ENCODE measurements around the gene PVALB. TPM values are rescaled to one million over a fixed set of nuclear protein-coding genes. Genes with fewer than 3 reads are reported as not detected.

The PVALB gene
- total RNA-seq, 2 experiments from 2014 or later, result not detected

DNA sequence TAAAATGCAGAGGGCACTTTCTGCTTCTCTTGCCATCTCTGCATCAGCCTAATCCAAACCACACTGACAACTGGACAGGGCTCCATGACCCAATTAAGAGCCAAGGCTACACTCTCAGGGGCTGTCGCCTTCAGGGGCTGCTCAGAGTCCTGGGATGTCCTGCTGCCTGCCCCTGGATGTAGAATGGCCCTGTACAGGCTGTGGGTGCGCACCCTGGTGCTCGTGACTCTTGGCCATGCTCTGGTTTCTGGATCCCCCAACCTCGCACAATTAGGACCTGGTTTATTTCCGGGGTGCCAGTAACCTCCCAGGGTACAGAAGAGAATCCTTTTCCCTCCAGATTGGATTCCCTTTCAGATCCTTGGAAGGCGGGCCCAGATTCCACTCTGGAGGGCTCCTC is 52.2 kb downstream of the PVALB start:
- H3K27me3 Mint-ChIP-seq, result no peaks in the 10 kb centered on the region
- H3K4me1 Mint-ChIP-seq, result no peaks in the 10 kb centered on the region
- no peaks in the 10 kb centered on the region for H3K36me3 Mint-ChIP-seq (ENCODE audit: low read depth)
- H3K4me3 Mint-ChIP-seq, result no peak overlapping the region
- no peaks in the 10 kb centered on the region for H3K9me3 Mint-ChIP-seq
- H3K27ac Mint-ChIP-seq, result no peak overlapping the region
- DNase-seq, result no peak
- ChIA-PET CTCF (interaction anchor here (2.2 kb wide), 1 partner anchor 11 kb away, joined by 6 read pairs; the partner anchor contains the start of gene IFT27), POLR2A (no interaction called here)

DNA sequence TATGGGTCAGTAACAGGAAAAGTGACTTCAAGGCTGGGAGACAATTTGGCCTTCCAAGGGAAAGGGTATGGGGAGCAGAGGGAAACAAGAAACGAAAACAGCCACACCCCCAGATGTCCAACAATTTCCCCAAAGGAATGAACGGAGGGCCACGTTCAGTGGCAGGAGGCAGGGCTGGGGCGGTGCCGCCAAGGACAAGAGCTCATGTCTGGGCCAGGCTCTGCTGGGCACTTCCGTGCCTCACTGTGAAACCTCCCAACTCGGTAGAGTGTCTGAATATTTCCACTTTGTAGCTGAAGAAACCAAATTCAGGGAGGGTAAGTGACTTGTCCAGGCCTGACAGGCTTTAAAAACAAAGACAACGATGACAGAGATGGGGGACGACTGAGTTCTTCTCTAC is 52.8 kb downstream of the PVALB start:
- POLR2A ChIA-PET, result no interaction called here

DNA sequence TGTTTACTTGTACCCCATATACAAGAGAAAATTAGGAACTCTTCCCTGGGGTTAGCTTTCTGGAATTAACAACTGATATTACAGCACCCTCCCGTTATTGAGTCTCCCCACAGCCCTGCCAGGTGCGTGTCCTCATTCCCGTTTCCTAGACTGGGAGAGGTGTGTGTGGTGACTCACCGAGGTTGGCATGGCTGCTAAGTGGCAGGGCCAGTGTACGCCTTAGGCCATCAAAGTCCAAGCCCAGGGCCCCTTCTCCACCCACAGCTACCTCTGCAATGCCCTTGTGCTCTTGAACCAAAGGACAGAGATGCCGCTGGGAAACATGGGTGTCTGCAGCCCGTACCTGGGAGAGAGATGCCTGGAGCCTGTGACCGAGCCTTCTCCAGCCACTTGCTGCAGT is 53.3 kb downstream of the PVALB start:
- Mint-ChIP-seq H3K27ac (no peak overlapping the region), H3K27me3 (no peaks in the 10 kb centered on the region), H3K4me1 (no peaks in the 10 kb centered on the region), H3K9me3 (no peaks in the 10 kb centered on the region), H3K4me3 (no peak overlapping the region), H3K36me3 (ENCODE audit: low read depth) (no peaks in the 10 kb centered on the region)
- CTCF ChIA-PET, result interaction anchor here (2.2 kb wide), 1 partner anchor 12 kb away, joined by 6 read pairs; the partner anchor contains the start of gene IFT27
- DNase-seq, result no peak
- POLR2A ChIA-PET, result no interaction called here

More for the DNA sequence above, 52.8 kb downstream of the PVALB start:
- H3K4me1 Mint-ChIP-seq, result no peaks in the 10 kb centered on the region
- H3K4me3 Mint-ChIP-seq, result no peak overlapping the region
- H3K36me3 Mint-ChIP-seq (ENCODE audit: low read depth), result no peaks in the 10 kb centered on the region
- DNase-seq, result no peak
- no peak overlapping the region for H3K27ac Mint-ChIP-seq
- no peaks in the 10 kb centered on the region for H3K9me3 Mint-ChIP-seq
- no peaks in the 10 kb centered on the region for H3K27me3 Mint-ChIP-seq
- CTCF ChIA-PET, result interaction anchor here (2.2 kb wide), 1 partner anchor 12 kb away, joined by 6 read pairs; the partner anchor contains the start of gene IFT27

DNA sequence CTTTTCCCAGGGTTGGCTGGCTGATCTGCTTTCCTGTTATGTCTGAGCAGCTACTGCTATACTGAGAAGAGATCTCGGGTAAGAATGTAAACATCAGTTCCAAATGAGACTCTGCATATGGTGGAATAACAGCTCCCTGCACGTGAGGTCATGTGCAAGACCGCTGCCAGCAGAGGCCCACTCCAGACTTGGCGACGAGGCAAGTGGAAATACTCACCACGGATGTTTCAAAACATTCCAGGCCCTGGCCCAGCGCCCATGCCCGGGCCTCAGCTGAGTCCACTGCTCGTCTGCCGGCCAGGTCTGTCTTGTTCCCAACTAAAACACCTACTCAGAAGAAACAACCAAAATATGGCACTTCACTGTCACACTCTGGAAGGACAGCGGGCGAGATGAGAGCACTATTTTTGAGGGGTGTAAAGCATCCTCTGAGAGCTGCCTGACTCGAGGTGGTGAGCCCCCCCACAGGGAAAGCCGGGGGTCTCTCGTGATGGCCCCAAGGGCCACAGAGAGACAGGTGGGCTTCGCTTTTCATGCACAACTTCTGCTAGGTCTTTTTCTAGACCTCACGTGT is 54.1 kb downstream of the PVALB start:
- no peaks in the 10 kb centered on the region for H3K36me3 Mint-ChIP-seq (ENCODE audit: low read depth)
- no peak for DNase-seq
- H3K27me3 Mint-ChIP-seq, result no peaks in the 10 kb centered on the region
- H3K9me3 Mint-ChIP-seq, result no peaks in the 10 kb centered on the region
- ChIA-PET POLR2A (no interaction called here), CTCF (interaction anchor here (1.5 to 2.2 kb wide), 2 partner anchors 13 kb away, joined by 4 to 6 read pairs; partner anchors contain the start of gene IFT27)
- no peaks in the 10 kb centered on the region for H3K4me1 Mint-ChIP-seq
- no peak overlapping the region for H3K4me3 Mint-ChIP-seq
- H3K27ac Mint-ChIP-seq, result no peak overlapping the region

DNA sequence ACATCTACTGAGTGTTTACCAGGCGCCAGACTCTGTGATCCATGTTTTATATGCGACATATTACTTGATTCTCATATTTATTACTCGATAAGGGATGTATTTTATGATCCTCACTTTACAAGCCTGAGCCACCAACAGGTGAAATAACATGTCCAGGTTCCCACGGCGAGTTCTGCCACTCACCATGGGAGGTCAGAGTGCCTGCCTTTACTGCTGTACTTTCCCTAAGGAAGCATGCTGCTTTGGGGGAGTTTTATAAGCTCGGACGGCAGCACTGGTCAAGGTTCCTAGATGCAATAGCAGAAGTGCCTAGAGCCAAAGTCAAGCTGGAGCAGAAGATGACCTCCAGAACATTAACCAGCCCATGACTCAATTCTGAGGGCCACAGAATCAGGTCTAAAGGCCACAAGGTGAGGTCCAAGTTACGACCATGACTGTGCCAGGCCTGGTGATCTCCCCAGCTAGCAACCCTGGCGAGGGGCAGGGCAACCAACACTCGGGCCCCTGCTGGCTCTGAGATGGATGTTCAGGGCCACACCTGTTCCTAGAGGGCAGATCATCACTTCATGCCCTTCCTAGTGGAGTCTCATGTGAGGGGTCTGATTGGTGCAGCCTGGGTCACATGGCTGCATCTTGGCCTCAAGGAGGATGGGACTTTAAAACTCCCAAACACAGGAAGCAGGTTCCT is 55.1 kb downstream of the PVALB start:
- Mint-ChIP-seq H3K9me3 (no peaks in the 10 kb centered on the region), H3K27me3 (no peaks in the 10 kb centered on the region), H3K27ac (no peak overlapping the region), H3K4me1 (no peaks in the 10 kb centered on the region), H3K36me3 (ENCODE audit: low read depth) (no peaks in the 10 kb centered on the region), H3K4me3 (no peak overlapping the region)
- CTCF ChIA-PET, result interaction anchor here (0.6 to 1.5 kb wide), 3 partner anchors 14 to 231 kb away, joined by 4 to 5 read pairs (median 4); partner anchors contain the start of gene IFT27
- POLR2A ChIA-PET, result no interaction called here
- DNase-seq, result no peak

DNA sequence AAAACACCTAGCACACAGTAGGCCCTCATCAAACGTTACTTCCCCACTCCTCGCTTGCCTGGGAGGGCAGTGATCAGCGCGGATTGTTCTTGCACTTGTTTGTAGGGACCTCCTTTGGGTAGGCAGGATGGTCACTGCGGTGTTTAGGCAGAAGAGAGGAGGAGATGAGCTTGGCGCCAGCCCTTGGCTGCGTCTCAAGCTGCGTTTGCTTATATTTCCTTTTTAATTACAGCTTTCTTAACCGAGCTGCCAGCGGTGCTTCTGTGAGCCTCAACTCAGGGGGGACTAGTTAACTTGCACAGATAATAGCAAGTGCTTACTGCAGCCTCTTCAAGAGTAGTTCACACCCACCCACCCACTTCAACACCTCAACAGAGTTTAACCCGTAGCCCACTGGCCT is 56.0 kb downstream of the PVALB start:
- POLR2A ChIA-PET, result no interaction called here
- Mint-ChIP-seq H3K4me1 (no peaks in the 10 kb centered on the region), H3K36me3 (ENCODE audit: low read depth) (no peaks in the 10 kb centered on the region), H3K27me3 (no peaks in the 10 kb centered on the region), H3K27ac (no peak overlapping the region), H3K4me3 (no peak overlapping the region), H3K9me3 (no peaks in the 10 kb centered on the region)
- no peak for DNase-seq
- CTCF ChIA-PET, result interaction anchor here (1.1 kb wide), 1 partner anchor 214 kb away, joined by 5 read pairs; no protein-coding TSS in a partner anchor

DNA sequence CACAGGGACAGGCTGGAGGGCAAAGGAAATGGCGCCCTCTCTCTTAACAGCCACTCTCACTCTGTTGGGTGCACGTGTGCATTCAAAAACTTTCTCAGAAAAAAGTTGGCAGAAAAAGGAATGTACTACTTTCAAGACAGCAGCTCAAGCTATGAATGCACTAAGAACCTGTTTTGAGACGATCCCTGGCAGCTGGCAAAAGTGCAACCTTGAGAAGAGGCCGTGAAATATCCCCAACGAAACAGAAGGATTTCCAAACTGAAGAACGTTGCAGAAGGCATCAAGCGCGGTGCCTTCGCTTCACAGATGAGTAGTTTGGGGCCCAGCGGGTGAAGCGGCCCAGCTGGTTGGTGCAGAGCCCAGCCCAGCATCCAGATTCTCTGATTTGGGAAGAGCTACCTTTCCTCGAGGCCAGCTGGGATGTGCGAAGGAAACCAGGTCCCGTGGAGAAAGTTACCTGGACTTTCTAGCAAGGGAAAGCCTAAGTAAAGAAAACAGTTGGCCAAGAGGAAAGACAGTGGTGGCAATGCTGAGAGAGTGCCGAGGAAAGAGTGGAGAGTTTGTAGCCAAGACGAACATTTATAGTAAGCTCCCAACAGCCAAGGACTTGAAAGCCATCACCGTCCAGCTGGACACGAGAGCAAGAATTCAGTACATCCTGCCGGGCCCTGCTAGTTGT is 57.2 kb downstream of the PVALB start:
- DNase-seq, result no peak
- Mint-ChIP-seq H3K9me3 (no peaks in the 10 kb centered on the region), H3K4me1 (no peaks in the 10 kb centered on the region), H3K4me3 (no peak overlapping the region), H3K27ac (no peak overlapping the region), H3K36me3 (ENCODE audit: low read depth) (no peaks in the 10 kb centered on the region), H3K27me3 (peaks cover 5% of the 10 kb centered on the region)
- CTCF ChIA-PET, result interaction anchor here (4.2 kb wide), 1 partner anchor 16 kb away, joined by 44 read pairs; the partner anchor contains the start of gene IFT27
- POLR2A ChIA-PET, result no interaction called here

DNA sequence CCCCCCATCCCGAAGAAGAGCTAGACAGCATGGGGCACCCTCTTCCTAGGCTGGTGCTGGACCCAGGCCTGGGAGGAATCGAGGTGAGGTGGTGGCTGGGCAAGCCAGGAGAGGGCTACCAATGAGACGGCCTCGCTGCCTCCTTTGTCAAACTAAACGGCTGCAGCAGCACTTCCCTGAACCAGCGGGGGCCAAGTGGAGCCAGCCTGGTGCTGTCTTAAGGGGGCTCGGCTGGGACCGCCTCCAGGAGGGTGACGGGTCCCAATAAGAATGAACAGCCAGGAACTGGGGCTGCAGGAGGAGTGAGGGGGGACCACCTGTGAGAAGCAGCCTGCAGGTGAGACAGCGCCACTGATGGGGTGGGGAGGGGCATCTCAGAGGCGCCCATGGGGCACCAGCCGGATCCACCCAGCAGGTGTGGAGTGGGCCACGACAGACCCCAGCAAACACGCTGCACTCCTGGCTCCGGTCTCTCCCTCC is 58.0 kb downstream of the PVALB start:
- ChIA-PET POLR2A (no interaction called here), CTCF (interaction anchor here (0.6 to 4.2 kb wide), 3 partner anchors 16 to 26 kb away, joined by 3 to 44 read pairs (median 6); partner anchors contain the start of gene IFT27)

DNA sequence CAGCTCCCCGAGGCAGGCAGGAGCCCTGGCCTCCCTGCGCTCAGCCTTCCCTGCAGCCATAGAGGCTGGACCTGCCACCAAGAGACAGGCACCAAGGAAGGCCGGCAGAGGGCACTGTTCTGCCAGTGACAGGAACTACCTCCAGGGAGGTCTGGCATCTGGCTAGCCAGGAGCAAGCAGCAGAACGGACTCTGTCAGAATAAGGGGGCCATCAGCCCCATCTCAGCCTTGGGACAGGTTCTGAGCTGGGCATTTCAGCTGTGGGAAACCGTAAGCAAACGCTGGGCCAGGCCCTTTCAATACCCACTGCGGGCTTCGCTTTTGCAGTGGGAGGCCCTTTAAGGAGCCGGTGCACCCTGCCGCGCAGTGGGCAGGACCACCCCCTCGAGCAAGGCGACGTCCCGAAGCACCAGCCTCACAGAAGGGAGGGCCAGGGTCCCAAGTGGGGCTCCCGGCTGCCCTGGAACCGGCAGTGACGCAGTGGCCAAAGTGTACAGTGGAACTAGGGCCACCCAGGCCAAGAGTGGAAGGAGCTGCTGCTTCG is 59.1 kb downstream of the PVALB start:
- DNase-seq, result peak; percentile 81
- Mint-ChIP-seq H3K27ac (no peak overlapping the region), H3K4me1 (no peaks in the 10 kb centered on the region), H3K36me3 (ENCODE audit: low read depth) (no peaks in the 10 kb centered on the region), H3K9me3 (no peaks in the 10 kb centered on the region), H3K27me3 (peaks cover 12% of the 10 kb centered on the region), H3K4me3 (no peak overlapping the region)
- CTCF ChIA-PET, result interaction anchor here (0.6 to 4.2 kb wide), 15 partner anchors 11 to 223 kb away, joined by 3 to 44 read pairs (median 5); partner anchors contain the start of gene IFT27
- POLR2A ChIA-PET, result no interaction called here

More for the DNA sequence above, 58.0 kb downstream of the PVALB start:
- H3K4me1 Mint-ChIP-seq, result no peaks in the 10 kb centered on the region
- no peak for DNase-seq
- H3K27me3 Mint-ChIP-seq, result peaks cover 7% of the 10 kb centered on the region
- H3K4me3 Mint-ChIP-seq, result no peak overlapping the region
- no peaks in the 10 kb centered on the region for H3K36me3 Mint-ChIP-seq (ENCODE audit: low read depth)
- H3K27ac Mint-ChIP-seq, result no peak overlapping the region
- H3K9me3 Mint-ChIP-seq, result no peaks in the 10 kb centered on the region

DNA sequence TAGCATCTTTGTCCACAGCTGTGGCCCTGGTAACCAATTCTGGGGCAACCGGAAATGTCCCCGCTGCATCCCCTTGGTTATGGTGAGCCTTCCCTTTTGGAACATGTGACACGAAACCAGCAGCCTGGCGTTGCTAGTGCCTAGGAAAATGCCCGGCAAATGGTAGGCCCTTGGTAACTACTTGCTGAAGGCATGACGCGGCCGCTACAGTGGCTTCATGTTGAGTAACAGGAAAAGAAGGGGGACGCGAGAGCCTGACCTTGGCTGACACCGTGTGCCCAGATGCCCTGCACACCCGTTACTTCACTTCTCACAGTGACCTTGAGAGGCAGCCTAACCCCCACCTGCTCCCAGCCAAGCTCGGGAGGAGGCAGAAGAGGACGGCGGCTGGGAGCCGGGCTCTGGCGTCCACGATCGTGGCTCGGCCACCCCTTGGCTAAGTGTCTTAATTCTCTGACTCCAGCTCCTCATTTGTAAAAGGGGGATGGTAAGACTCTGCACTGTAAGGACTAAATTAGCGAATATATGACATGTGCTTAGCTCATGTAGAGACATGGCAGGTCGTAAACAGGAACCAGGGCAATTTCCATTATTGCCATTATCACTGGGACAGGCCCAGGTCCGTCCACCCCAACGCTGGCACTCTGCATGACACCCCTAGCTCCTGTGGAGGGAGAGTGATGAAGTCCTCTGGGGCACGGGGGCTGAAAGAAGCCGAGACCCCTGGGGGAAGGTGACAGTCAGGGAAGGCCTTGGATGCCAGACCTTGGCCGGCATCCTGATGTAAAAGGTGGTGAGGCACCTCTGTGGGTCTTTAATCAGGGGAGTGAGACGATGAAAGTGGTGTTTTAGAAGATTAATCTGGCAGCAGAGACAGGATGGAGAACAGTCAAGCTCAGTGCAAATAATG is 59.8 kb downstream of the PVALB start:
- Mint-ChIP-seq H3K27ac (no peak overlapping the region), H3K36me3 (ENCODE audit: low read depth) (no peaks in the 10 kb centered on the region), H3K4me1 (no peaks in the 10 kb centered on the region), H3K4me3 (no peak overlapping the region), H3K9me3 (no peaks in the 10 kb centered on the region), H3K27me3 (peaks cover 15% of the 10 kb centered on the region)
- POLR2A ChIA-PET, result no interaction called here
- DNase-seq, result no peak
- CTCF ChIA-PET, result interaction anchor here (0.8 to 4.2 kb wide), 12 partner anchors 10 to 222 kb away, joined by 3 to 44 read pairs (median 5); partner anchors contain the start of gene IFT27

DNA sequence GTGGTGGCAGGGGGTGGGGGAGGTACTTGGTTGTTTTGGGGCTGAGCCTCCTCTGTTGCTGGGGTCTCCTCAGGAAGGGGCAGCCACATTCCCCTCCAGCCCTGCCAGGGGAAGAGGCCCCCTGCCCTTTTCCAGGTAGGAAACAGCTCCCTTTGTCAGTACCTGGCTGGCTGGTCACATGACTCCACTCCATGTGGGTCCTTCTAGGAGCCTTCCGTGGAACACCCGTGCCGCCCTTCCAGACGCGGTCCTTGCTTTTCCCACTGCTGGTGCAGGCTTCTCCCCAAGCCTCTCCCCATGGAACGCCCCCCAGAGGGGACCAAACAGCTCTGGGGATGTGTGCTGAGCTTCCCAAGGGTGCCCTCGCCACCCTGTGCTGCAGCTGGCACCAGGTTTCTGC is 60.8 kb downstream of the PVALB start:
- CTCF ChIA-PET, result interaction anchor here (0.6 to 4.2 kb wide), 8 partner anchors 12 to 233 kb away, joined by 3 to 44 read pairs (median 4); partner anchors contain the start of gene IFT27
- H3K4me3 Mint-ChIP-seq, result no peak overlapping the region
- peaks cover 15% of the 10 kb centered on the region for H3K27me3 Mint-ChIP-seq
- no peaks in the 10 kb centered on the region for H3K9me3 Mint-ChIP-seq
- no peaks in the 10 kb centered on the region for H3K4me1 Mint-ChIP-seq
- H3K27ac Mint-ChIP-seq, result no peak overlapping the region
- POLR2A ChIA-PET, result interaction anchor here (0.6 kb wide), 1 partner anchor 20 kb away, joined by 3 read pairs; the partner anchor contains the start of gene IFT27
- no peak for DNase-seq
- H3K36me3 Mint-ChIP-seq (ENCODE audit: low read depth), result no peaks in the 10 kb centered on the region

DNA sequence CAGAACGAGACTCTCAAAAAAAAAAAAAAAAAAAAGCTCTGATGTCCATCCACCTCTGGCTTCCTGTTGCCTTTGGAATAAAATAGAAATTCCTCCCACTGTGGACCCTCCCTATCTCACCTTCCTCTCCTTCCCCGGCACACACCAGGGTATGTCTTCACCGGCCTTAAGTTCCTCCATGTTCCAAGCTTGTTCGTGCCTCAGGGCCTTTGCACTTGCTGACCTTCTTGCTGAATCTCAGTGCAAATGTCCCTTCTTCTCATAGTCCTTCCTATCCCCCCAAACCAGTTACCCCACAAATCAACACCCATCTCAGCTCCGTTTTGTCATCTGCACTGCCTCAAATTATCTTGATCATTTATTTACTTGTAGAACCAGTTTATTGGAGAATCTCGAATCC is 61.5 kb downstream of the PVALB start:
- no peak overlapping the region for H3K27ac Mint-ChIP-seq
- ChIA-PET POLR2A (no interaction called here), CTCF (interaction anchor here (0.6 to 3.9 kb wide), 5 partner anchors 11 to 234 kb away, joined by 3 to 15 read pairs (median 4); no protein-coding TSS in a partner anchor)
- no peak overlapping the region for H3K4me3 Mint-ChIP-seq
- H3K27me3 Mint-ChIP-seq, result peaks cover 15% of the 10 kb centered on the region
- DNase-seq, result no peak
- no peaks in the 10 kb centered on the region for H3K9me3 Mint-ChIP-seq
- no peaks in the 10 kb centered on the region for H3K36me3 Mint-ChIP-seq (ENCODE audit: low read depth)
- H3K4me1 Mint-ChIP-seq, result no peaks in the 10 kb centered on the region
